Panc1 (cell line): ENCODE measurements around the gene PAMR1. TPM values are rescaled to one million over a fixed set of nuclear protein-coding genes. Genes with fewer than 3 reads are reported as not detected.

Source experiments
- ATAC-seq: fragments of 200-7000 bp; cut with Tn5 transposase; 2 replicates; pipeline ENCODE4 v1.9.1; 2020; ENCODE audit warnings: mild to moderate bottlenecking, moderate library complexity
- BruUV-seq: library from RNA; stranded (reverse); fragments of 400-500 nt; replicated peaks from 2 replicates; lab custom pipeline; 2021; lab: Mats Ljungman, UMichigan
- CTCF ChIA-PET: fragments of 300-600 bp; sonication (Branson Sonifier 250); formaldehyde crosslinking; loops from one replicate; lab custom pipeline; 2022; ENCODE audit warnings: antibody characterized with exemption; lab: Charles Lee
- POLR2A ChIA-PET: fragments of 300-600 bp; sonication (Branson Sonifier 250); formaldehyde crosslinking; loops from one replicate; lab custom pipeline; 2022; ENCODE audit warnings: antibody characterized with exemption; lab: Charles Lee
- DNase-seq: peaks from one replicate; pipeline ENCODE4 v3.0.0-alpha.2; 2010; ENCODE audit warnings: low read depth, low spot score
- H3K27ac ChIP-seq: 2 replicates; pipeline ENCODE4 v1.5.1; 2011; ENCODE audit warnings: mild to moderate bottlenecking, low read length, inconsistent platforms
- H3K27me3 ChIP-seq: fragments of 200-500 bp; sonication (Bioruptor generic); 2 replicates; pipeline ENCODE4 v1.6.0; 2014; ENCODE audit warnings: low read length, inconsistent platforms; ENCODE audit not compliant: control insufficient read depth, insufficient read depth
- H3K36me3 ChIP-seq: fragments of 200-500 bp; sonication (Bioruptor generic); 2 replicates; pipeline ENCODE4 v1.5.1; 2014; ENCODE audit warnings: inconsistent platforms, mild to moderate bottlenecking, low read length, moderate library complexity; ENCODE audit not compliant: control insufficient read depth, insufficient read depth
- H3K4me1 ChIP-seq: 2 replicates; pipeline ENCODE4 v1.5.1; 2011; ENCODE audit warnings: inconsistent platforms, mild to moderate bottlenecking, low read length, moderate library complexity; ENCODE audit not compliant: control insufficient read depth, insufficient read depth
- H3K4me3 ChIP-seq, 2 experiments: 2 replicates each; pipeline ENCODE4 v1.5.1; 2011 to 2012; ENCODE audit warnings: low read depth in 2 of 2, low read length in 2 of 2, mild to moderate bottlenecking in 2 of 2, inconsistent platforms in 1 of 2, moderate library complexity in 1 of 2
- H3K9me3 ChIP-seq: fragments of 200-500 bp; sonication (Bioruptor generic); 2 replicates; pipeline ENCODE4 v1.5.1; 2014; ENCODE audit warnings: low read depth, mild to moderate bottlenecking, inconsistent platforms, low read length, moderate library complexity; ENCODE audit not compliant: control insufficient read depth, insufficient read depth
- POLR2AphosphoS5 ChIP-seq: IDR thresholded peaks from 2 replicates; pipeline ENCODE4 v1.6.1; 2012; ENCODE audit warnings: mild to moderate bottlenecking, low read depth, low read length, moderate library complexity
- SIN3A ChIP-seq: IDR thresholded peaks from 2 replicates; pipeline ENCODE4 v1.6.1; 2012; ENCODE audit warnings: low read depth, mild to moderate bottlenecking, low read length, moderate library complexity, borderline replicate concordance; ENCODE audit not compliant: insufficient read depth
- TCF7L2 ChIP-seq: IDR thresholded peaks from 2 replicates; pipeline ENCODE4 v1.6.1; 2011; ENCODE audit warnings: mild to moderate bottlenecking, low read depth, low read length, inconsistent platforms
- in situ Hi-C: cut with HindIII; loops from 2 replicates; pipeline ENCODE4 v1.10.0; 2016; ENCODE audit warnings: low sequenced_read_pairs, low pct_unique_long_range_greater_than_20kb
- intact Hi-C: fragments of 100-400 bp; cut with micrococcal nuclease; formaldehyde crosslinking; loops from one replicate; pipeline ENCODE4 v1.10.0; 2022; ENCODE audit not compliant: unreplicated experiment
- total RNA-seq: library from RNA; stranded (reverse); gene quantifications from one replicate; pipeline ENCODE4 v1.2.1, GENCODE V29; 2021; ENCODE audit not compliant: unreplicated experiment
- TF ChIP-seq, protein P1 (sequence below), 2 experiments: IDR thresholded peaks; 2 replicates each; pipeline ENCODE4 v1.6.1; 2011 to 2012; ENCODE audit warnings: low read depth in 2 of 2, control low read depth in 1 of 2, low read length in 1 of 2, mild to moderate bottlenecking in 1 of 2, moderate library complexity in 1 of 2; ENCODE audit not compliant: insufficient read depth in 1 of 2
- TF ChIP-seq, protein P2 (sequence below): fragments of 450-650 bp; IDR thresholded peaks from 2 replicates; pipeline ENCODE4 v1.5.1; 2017; ENCODE audit warnings: mild to moderate bottlenecking

Gene PAMR1
- total RNA-seq, 1 experiment from 2014 or later = 0.13 TPM

DNA sequence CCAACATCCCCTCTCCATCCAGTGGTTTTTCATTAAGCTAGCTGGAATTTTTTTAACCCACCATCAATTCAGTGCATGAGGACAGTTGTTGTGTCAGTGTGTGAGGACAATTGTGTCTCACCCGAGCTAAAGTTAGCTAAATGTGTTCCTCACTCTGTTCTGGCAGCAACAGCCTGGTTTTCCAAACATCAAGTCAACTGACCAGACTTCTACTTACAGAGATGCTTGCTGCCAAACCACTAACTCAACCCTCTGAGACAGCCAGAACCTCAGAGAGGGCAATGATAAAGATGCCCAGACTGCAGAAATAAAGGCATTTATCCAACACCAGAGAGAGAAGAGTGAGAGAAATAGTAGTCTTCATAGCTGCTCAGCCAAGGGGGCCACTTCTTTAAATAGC, 6.7 kb downstream of the PAMR1 start:
- intact Hi-C loops = no loop called here
- no peaks in the 10 kb centered on the region for H3K4me1 ChIP-seq
- POLR2A ChIA-PET = no interaction called here
- CTCF ChIA-PET = no interaction called here
- TF ChIP-seq, protein P1, sequence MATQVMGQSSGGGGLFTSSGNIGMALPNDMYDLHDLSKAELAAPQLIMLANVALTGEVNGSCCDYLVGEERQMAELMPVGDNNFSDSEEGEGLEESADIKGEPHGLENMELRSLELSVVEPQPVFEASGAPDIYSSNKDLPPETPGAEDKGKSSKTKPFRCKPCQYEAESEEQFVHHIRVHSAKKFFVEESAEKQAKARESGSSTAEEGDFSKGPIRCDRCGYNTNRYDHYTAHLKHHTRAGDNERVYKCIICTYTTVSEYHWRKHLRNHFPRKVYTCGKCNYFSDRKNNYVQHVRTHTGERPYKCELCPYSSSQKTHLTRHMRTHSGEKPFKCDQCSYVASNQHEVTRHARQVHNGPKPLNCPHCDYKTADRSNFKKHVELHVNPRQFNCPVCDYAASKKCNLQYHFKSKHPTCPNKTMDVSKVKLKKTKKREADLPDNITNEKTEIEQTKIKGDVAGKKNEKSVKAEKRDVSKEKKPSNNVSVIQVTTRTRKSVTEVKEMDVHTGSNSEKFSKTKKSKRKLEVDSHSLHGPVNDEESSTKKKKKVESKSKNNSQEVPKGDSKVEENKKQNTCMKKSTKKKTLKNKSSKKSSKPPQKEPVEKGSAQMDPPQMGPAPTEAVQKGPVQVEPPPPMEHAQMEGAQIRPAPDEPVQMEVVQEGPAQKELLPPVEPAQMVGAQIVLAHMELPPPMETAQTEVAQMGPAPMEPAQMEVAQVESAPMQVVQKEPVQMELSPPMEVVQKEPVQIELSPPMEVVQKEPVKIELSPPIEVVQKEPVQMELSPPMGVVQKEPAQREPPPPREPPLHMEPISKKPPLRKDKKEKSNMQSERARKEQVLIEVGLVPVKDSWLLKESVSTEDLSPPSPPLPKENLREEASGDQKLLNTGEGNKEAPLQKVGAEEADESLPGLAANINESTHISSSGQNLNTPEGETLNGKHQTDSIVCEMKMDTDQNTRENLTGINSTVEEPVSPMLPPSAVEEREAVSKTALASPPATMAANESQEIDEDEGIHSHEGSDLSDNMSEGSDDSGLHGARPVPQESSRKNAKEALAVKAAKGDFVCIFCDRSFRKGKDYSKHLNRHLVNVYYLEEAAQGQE (IDR thresholded peaks at IDR 0.05; ENCODE audit: insufficient read depth in 1 of 2, low read depth in 2 of 2, low read length in 1 of 2) = no peak
- TF ChIP-seq POLR2AphosphoS5 = no peak
- TF ChIP-seq SIN3A = no peak
- no peak for TF ChIP-seq TCF7L2
- TF ChIP-seq, protein P2, sequence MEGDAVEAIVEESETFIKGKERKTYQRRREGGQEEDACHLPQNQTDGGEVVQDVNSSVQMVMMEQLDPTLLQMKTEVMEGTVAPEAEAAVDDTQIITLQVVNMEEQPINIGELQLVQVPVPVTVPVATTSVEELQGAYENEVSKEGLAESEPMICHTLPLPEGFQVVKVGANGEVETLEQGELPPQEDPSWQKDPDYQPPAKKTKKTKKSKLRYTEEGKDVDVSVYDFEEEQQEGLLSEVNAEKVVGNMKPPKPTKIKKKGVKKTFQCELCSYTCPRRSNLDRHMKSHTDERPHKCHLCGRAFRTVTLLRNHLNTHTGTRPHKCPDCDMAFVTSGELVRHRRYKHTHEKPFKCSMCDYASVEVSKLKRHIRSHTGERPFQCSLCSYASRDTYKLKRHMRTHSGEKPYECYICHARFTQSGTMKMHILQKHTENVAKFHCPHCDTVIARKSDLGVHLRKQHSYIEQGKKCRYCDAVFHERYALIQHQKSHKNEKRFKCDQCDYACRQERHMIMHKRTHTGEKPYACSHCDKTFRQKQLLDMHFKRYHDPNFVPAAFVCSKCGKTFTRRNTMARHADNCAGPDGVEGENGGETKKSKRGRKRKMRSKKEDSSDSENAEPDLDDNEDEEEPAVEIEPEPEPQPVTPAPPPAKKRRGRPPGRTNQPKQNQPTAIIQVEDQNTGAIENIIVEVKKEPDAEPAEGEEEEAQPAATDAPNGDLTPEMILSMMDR = no peak
- no peaks in the 10 kb centered on the region for H3K36me3 ChIP-seq
- ATAC-seq (no peak), DNase-seq (no peak)
- H3K27ac ChIP-seq = no peak overlapping the region
- no peaks in the 10 kb centered on the region for H3K9me3 ChIP-seq
- BruUV-seq = no TSS peak
- H3K4me3 ChIP-seq = no peak overlapping the region
- H3K27me3 ChIP-seq = peaks cover 43% of the 10 kb centered on the region
- in situ Hi-C loops = no loop called here

DNA sequence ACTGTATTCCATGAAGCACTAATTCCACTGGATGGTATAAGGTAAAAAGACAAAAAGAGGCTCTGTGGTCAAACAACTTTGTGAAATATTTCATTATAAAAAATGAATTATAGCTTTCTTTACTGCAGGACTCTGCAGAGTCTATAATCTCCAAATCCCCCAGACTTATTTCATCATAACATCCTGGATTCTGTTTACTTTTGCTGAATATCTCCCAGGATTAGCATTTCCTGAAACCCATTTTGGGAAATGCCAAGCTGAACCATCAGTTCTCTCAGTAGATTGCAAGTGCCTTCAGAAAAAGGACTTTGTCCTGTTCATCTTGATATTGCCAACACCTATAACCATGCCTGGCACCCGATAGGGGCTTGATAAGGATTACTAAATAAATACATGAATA, 7.9 kb downstream of the PAMR1 start:
- no TSS peak for BruUV-seq
- TF ChIP-seq, protein P2 = no peak
- TF ChIP-seq, protein P1 (IDR thresholded peaks at IDR 0.05; ENCODE audit: insufficient read depth in 1 of 2, low read depth in 2 of 2, low read length in 1 of 2) = no peak
- no peak for TF ChIP-seq TCF7L2
- no peak for TF ChIP-seq POLR2AphosphoS5
- TF ChIP-seq SIN3A = no peak
- Histone ChIP-seq H3K4me3 (no peak overlapping the region), H3K36me3 (no peaks in the 10 kb centered on the region), H3K9me3 (no peaks in the 10 kb centered on the region), H3K27ac (no peak overlapping the region), H3K4me1 (no peaks in the 10 kb centered on the region), H3K27me3 (peaks cover 35% of the 10 kb centered on the region)
- CTCF ChIA-PET = no interaction called here
- in situ Hi-C loops (no loop called here), intact Hi-C loops (no loop called here)
- ATAC-seq (no peak), DNase-seq (no peak)
- POLR2A ChIA-PET = no interaction called here
